Sigmoid colon (tissue), 7 donors: ENCODE results near the gene TBCCD1. TPM values are rescaled to one million over a fixed set of nuclear protein-coding genes. Genes with fewer than 3 reads are reported as not detected.

Source experiments
- DNase-seq: peaks from one replicate; pipeline ENCODE4 v3.0.0-alpha.2; 2019
- H3K27ac ChIP-seq, 4 donors: fragments of 200-600 bp; sonication (generic); one replicate each; pipeline ENCODE4 v1.5.1; 2016 to 2019; ENCODE audit warnings: mild to moderate bottlenecking in 1 of 4
- H3K27me3 ChIP-seq, 3 donors: fragments of 200-600 bp; sonication (generic); one replicate each; pipeline ENCODE4 v1.5.1; 2019; ENCODE audit warnings: mild to moderate bottlenecking in 1 of 3
- H3K36me3 ChIP-seq, 4 donors: fragments of 200-600 bp; sonication (generic); one replicate each; pipeline ENCODE4 v1.5.1; 2016 to 2019
- H3K4me1 ChIP-seq, 4 donors: fragments of 200-600 bp; sonication (generic); one replicate each; pipeline ENCODE4 v1.5.1; 2017 to 2019
- H3K4me3 ChIP-seq, 4 donors: fragments of 200-600 bp; sonication (generic); one replicate each; pipeline ENCODE4 v1.5.1; 2017 to 2019; ENCODE audit warnings: mild to moderate bottlenecking in 2 of 4, moderate library complexity in 1 of 4
- H3K9me3 ChIP-seq, 4 donors: fragments of 200-600 bp in 3 of 4; sonication (generic) in 3 of 4; one replicate each; pipeline versions ENCODE4 v1.5.1 to v1.6.1; 2013 to 2019
- CTCF ChIP-seq, 4 experiments: fragments of 450-650 bp in 3 of 4; fragments of 200-600 bp in 1 of 4; IDR thresholded peaks; one replicate each; pipeline ENCODE4 v1.5.1; 2016 to 2019; ENCODE audit warnings: antibody characterized with exemption in 4 of 4, mild to moderate bottlenecking in 3 of 4, moderate library complexity in 2 of 4
- EP300 ChIP-seq, 4 donors: sonication (generic); formaldehyde crosslinking; IDR thresholded peaks; one replicate each; pipeline ENCODE4 v1.6.1; 2017; ENCODE audit warnings: antibody characterized with exemption in 4 of 4
- POLR2A ChIP-seq, 2 donors: fragments of 450-650 bp; IDR thresholded peaks; one replicate each; pipeline ENCODE4 v1.6.1; 2016; ENCODE audit warnings: antibody characterized with exemption in 2 of 2, mild to moderate bottlenecking in 2 of 2, moderate library complexity in 2 of 2
- POLR2AphosphoS5 ChIP-seq, 4 donors: sonication (generic); formaldehyde crosslinking; IDR thresholded peaks; one replicate each; pipeline ENCODE4 v1.6.1; 2017; ENCODE audit warnings: antibody characterized with exemption in 4 of 4
- WGBS, 2 donors: extraction: QIAGEN DNeasy Blood & Tissue Kit; methylation state at CpG; one replicate each; pipeline ENCODE4 v1.1.7; 2013; 5-methylcytosine and 5-hydroxymethylcytosine counted together
- intact Hi-C: fragments of 100-400 bp; cut with DNase I; formaldehyde crosslinking; loops from one replicate; pipeline ENCODE4 v1.15.1; 2023
- polyA plus RNA-seq, 3 donors: library from polyadenylated mRNA; stranded (reverse); fragments of 200-250 nt; gene quantifications; one replicate each; pipeline ENCODE4 v1.2.3, GENCODE V29; 2013
- total RNA-seq, 4 donors: library from RNA; depleted of rRNA; stranded (reverse); fragments of >200 nt; gene quantifications; one replicate each; pipeline ENCODE4 v1.1.0, GENCODE V29; 2016
- donor health status: healthy with polysubstance abuse.
- donor health status: Bipolar disorder and iron deficiency.
- donor health status: healthy.

Gene TBCCD1
- total and polyA plus RNA-seq, 7 donors: 4.9 to 14.3 (median 9.7) TPM

GRCh38 chr3:186596568-186597287 lies 29.6 kb upstream of the TBCCD1 start:
- no peak for TF ChIP-seq POLR2AphosphoS5 (IDR thresholded peaks at IDR 0.05)
- TF ChIP-seq CTCF (IDR thresholded peaks at IDR 0.05): no peak
- no peak for TF ChIP-seq EP300 (IDR thresholded peaks at IDR 0.05)
- no peak for TF ChIP-seq POLR2A (IDR thresholded peaks at IDR 0.05)
- WGBS, 2 donors: 70 to 81% methylated on average over 17 of the region's 17 CpGs
- Histone ChIP-seq H3K4me3 (no peak overlapping the region), H3K4me1 (no peaks in the 10 kb centered on the region), H3K27me3 (no peaks in the 10 kb centered on the region), H3K27ac (no peak overlapping the region), H3K9me3 (no peaks in the 10 kb centered on the region), H3K36me3 (no peaks in the 10 kb centered on the region)
- no peak for DNase-seq
- intact Hi-C loops: no loop called here

GRCh38 chr3:186594591-186595113 lies 27.5 kb upstream of the TBCCD1 start:
- 84 to 86% methylated on average over 6 of the region's 6 CpGs for WGBS, 2 donors
- Histone ChIP-seq H3K27me3 (peaks cover 0 to 4% (median 0%) of the 10 kb centered on the region in 3 donors), H3K4me1 (no peaks in the 10 kb centered on the region), H3K36me3 (no peaks in the 10 kb centered on the region), H3K27ac (no peak overlapping the region), H3K9me3 (no peaks in the 10 kb centered on the region), H3K4me3 (no peak overlapping the region)
- intact Hi-C loops: no loop called here
- TF ChIP-seq CTCF (IDR thresholded peaks at IDR 0.05) (no peak), POLR2A (IDR thresholded peaks at IDR 0.05) (no peak), POLR2AphosphoS5 (IDR thresholded peaks at IDR 0.05) (no peak), EP300 (IDR thresholded peaks at IDR 0.05) (no peak)
- no peak for DNase-seq

GRCh38 chr3:186593862-186594261 lies 26.7 kb upstream of the TBCCD1 start:
- H3K9me3 ChIP-seq: no peaks in the 10 kb centered on the region
- H3K27ac ChIP-seq: no peak overlapping the region
- no peaks in the 10 kb centered on the region for H3K4me1 ChIP-seq
- H3K27me3 ChIP-seq: peaks cover 0 to 4% (median 0%) of the 10 kb centered on the region in 3 donors
- H3K4me3 ChIP-seq: no peak overlapping the region
- no peak for TF ChIP-seq CTCF (IDR thresholded peaks at IDR 0.05)
- WGBS, 2 donors: 45 to 85% methylated on average over 3 of the region's 3 CpGs
- H3K36me3 ChIP-seq: no peaks in the 10 kb centered on the region
- intact Hi-C loops: no loop called here
- DNase-seq: no peak

GRCh38 chr3:186592682-186593081 lies 25.5 kb upstream of the TBCCD1 start:
- intact Hi-C loops: no loop called here
- Histone ChIP-seq H3K27me3 (peaks cover 0 to 4% (median 0%) of the 10 kb centered on the region in 3 donors), H3K4me3 (no peak overlapping the region), H3K9me3 (no peaks in the 10 kb centered on the region), H3K27ac (no peak overlapping the region), H3K36me3 (no peaks in the 10 kb centered on the region), H3K4me1 (no peaks in the 10 kb centered on the region)
- no peak for DNase-seq
- TF ChIP-seq EP300 (IDR thresholded peaks at IDR 0.05) (no peak), CTCF (IDR thresholded peaks at IDR 0.05) (no peak), POLR2AphosphoS5 (IDR thresholded peaks at IDR 0.05) (no peak), POLR2A (IDR thresholded peaks at IDR 0.05) (no peak)
- WGBS, 2 donors: 92 to 93% methylated on average over 4 of the region's 4 CpGs
